Activated CD8-positive, alpha-beta memory T cell treated with anti-CD3 and anti-CD28 coated beads, Interleukin-2, amount 10 ng/mL, durations not matched to agents 7 days and 5 days (primary cell): ENCODE measurements around the gene CNTNAP2. TPM values are rescaled to one million over a fixed set of nuclear protein-coding genes. Genes with fewer than 3 reads are reported as not detected.
"Not testable (repeated sequence)": the region's sequence is repeated elsewhere in the genome, so short reads cannot be mapped to it uniquely, and the experiment has no call there.

ENCODE experiments used
- ATAC-seq: fragments of 150-1000 bp; cut with Tn5 transposase; one replicate; pipeline ENCODE4 v1.10.0; 2021; ENCODE audit warnings: moderate library complexity
- CTCF ChIA-PET: fragments of 350-600 bp; sonication (Branson Sonifier 250); formaldehyde crosslinking; loops from one replicate; lab custom pipeline; 2021; ENCODE audit warnings: antibody characterized with exemption; lab: Charles Lee
- DNase-seq: peaks from one replicate; pipeline ENCODE4 v3.0.0-alpha.2; 2020
- H3K27ac Mint-ChIP-seq: one replicate; pipeline ENCODE4 v1.8.0; 2021; ENCODE audit warnings: mild to moderate bottlenecking, mixed read lengths
- H3K27me3 Mint-ChIP-seq: one replicate; pipeline ENCODE4 v1.8.0; 2021; ENCODE audit warnings: mixed read lengths
- H3K36me3 Mint-ChIP-seq: one replicate; pipeline ENCODE4 v1.8.0; 2021; ENCODE audit warnings: mild to moderate bottlenecking, mixed read lengths
- H3K4me1 Mint-ChIP-seq: one replicate; pipeline ENCODE4 v1.8.0; 2021; ENCODE audit warnings: mixed read lengths
- H3K4me3 Mint-ChIP-seq: one replicate; pipeline ENCODE4 v1.8.0; 2021; ENCODE audit warnings: mild to moderate bottlenecking, moderate library complexity, mixed read lengths
- H3K9me3 Mint-ChIP-seq: one replicate; pipeline ENCODE4 v1.8.0; 2022; ENCODE audit warnings: low read depth, mixed read lengths
- total RNA-seq, 2 experiments: library from RNA; stranded (reverse); gene quantifications; one replicate each; pipeline ENCODE4 v1.2.3, GENCODE V29; 2021

CNTNAP2 gene
- total RNA-seq, 2 experiments from 2014 or later, result not detected

GRCh38 chr7:147779949-147780348 is 1663.3 kb downstream of the CNTNAP2 start:
- Mint-ChIP-seq H3K27ac (no peak overlapping the region), H3K4me1 (no peaks in the 10 kb centered on the region), H3K4me3 (no peak overlapping the region), H3K27me3 (no peaks in the 10 kb centered on the region), H3K36me3 (no peaks in the 10 kb centered on the region), H3K9me3 (peaks cover 3% of the 10 kb centered on the region)
- no peak for ATAC-seq
- CTCF ChIA-PET, result no interaction called here
- no peak for DNase-seq

GRCh38 chr7:147796581-147796980 is 1680.0 kb downstream of the CNTNAP2 start:
- Mint-ChIP-seq H3K36me3 (no peaks in the 10 kb centered on the region), H3K27me3 (no peaks in the 10 kb centered on the region), H3K4me3 (no peak overlapping the region), H3K27ac (no peak overlapping the region), H3K4me1 (no peaks in the 10 kb centered on the region), H3K9me3 (no peaks in the 10 kb centered on the region)
- no peak for ATAC-seq
- no peak for DNase-seq
- CTCF ChIA-PET, result no interaction called here

- no peaks in the 10 kb centered on the region for H3K27me3 Mint-ChIP-seq
- ATAC-seq (no peak), DNase-seq (no peak)
- H3K4me3 Mint-ChIP-seq, result no peak overlapping the region
- H3K9me3 Mint-ChIP-seq, result no peaks in the 10 kb centered on the region
- CTCF ChIA-PET, result no interaction called here
- no peak overlapping the region for H3K27ac Mint-ChIP-seq
- no peaks in the 10 kb centered on the region for H3K36me3 Mint-ChIP-seq
- no peaks in the 10 kb centered on the region for H3K4me1 Mint-ChIP-seq
Measured at GRCh38 chr7:147798001-147798400, 1681.4 kb downstream of the CNTNAP2 start.

- ATAC-seq, H3K27me3 Mint-ChIP-seq, CTCF ChIA-PET, H3K27ac Mint-ChIP-seq, H3K36me3 Mint-ChIP-seq, DNase-seq, H3K4me3 Mint-ChIP-seq, H3K4me1 Mint-ChIP-seq, H3K9me3 Mint-ChIP-seq: not testable (repeated sequence)
Measured at GRCh38 chr7:147801762-147802161, 1685.2 kb downstream of the CNTNAP2 start.

GRCh38 chr7:147803151-147803550 is 1686.5 kb downstream of the CNTNAP2 start:
- DNase-seq (no peak), ATAC-seq (no peak)
- no peaks in the 10 kb centered on the region for H3K4me1 Mint-ChIP-seq
- H3K4me3 Mint-ChIP-seq, result no peak overlapping the region
- no peak overlapping the region for H3K27ac Mint-ChIP-seq
- no peaks in the 10 kb centered on the region for H3K9me3 Mint-ChIP-seq
- CTCF ChIA-PET, result no interaction called here
- H3K27me3 Mint-ChIP-seq, result no peaks in the 10 kb centered on the region
- H3K36me3 Mint-ChIP-seq, result no peaks in the 10 kb centered on the region

- DNase-seq (no peak), ATAC-seq (no peak)
- no peaks in the 10 kb centered on the region for H3K4me1 Mint-ChIP-seq
- H3K27ac Mint-ChIP-seq, result no peak overlapping the region
- H3K27me3 Mint-ChIP-seq, result no peaks in the 10 kb centered on the region
- CTCF ChIA-PET, result no interaction called here
- no peak overlapping the region for H3K4me3 Mint-ChIP-seq
- no peaks in the 10 kb centered on the region for H3K9me3 Mint-ChIP-seq
- no peaks in the 10 kb centered on the region for H3K36me3 Mint-ChIP-seq
Measured at GRCh38 chr7:147803606-147804005, 1687.0 kb downstream of the CNTNAP2 start.

- H3K27me3 Mint-ChIP-seq, result no peaks in the 10 kb centered on the region
- no peak overlapping the region for H3K27ac Mint-ChIP-seq
- DNase-seq (no peak), ATAC-seq (no peak)
- CTCF ChIA-PET, result no interaction called here
- no peaks in the 10 kb centered on the region for H3K36me3 Mint-ChIP-seq
- H3K9me3 Mint-ChIP-seq, result no peaks in the 10 kb centered on the region
- no peak overlapping the region for H3K4me3 Mint-ChIP-seq
- no peaks in the 10 kb centered on the region for H3K4me1 Mint-ChIP-seq
Measured at GRCh38 chr7:147804032-147804431, 1687.4 kb downstream of the CNTNAP2 start.

- Mint-ChIP-seq H3K36me3 (no peaks in the 10 kb centered on the region), H3K9me3 (no peaks in the 10 kb centered on the region), H3K27ac (no peak overlapping the region), H3K4me1 (no peaks in the 10 kb centered on the region), H3K4me3 (no peak overlapping the region), H3K27me3 (no peaks in the 10 kb centered on the region)
- DNase-seq (no peak), ATAC-seq (no peak)
- CTCF ChIA-PET, result no interaction called here
Measured at GRCh38 chr7:147805996-147806576, 1689.5 kb downstream of the CNTNAP2 start.

- H3K9me3 Mint-ChIP-seq, result peaks cover 3% of the 10 kb centered on the region
- no peak overlapping the region for H3K27ac Mint-ChIP-seq
- no peaks in the 10 kb centered on the region for H3K27me3 Mint-ChIP-seq
- no peaks in the 10 kb centered on the region for H3K4me1 Mint-ChIP-seq
- no peak for DNase-seq
- CTCF ChIA-PET, result no interaction called here
- no peak overlapping the region for H3K4me3 Mint-ChIP-seq
- H3K36me3 Mint-ChIP-seq, result no peaks in the 10 kb centered on the region
- no peak for ATAC-seq
Measured at GRCh38 chr7:147809786-147810185, 1693.2 kb downstream of the CNTNAP2 start.

GRCh38 chr7:147810269-147810668 is 1693.7 kb downstream of the CNTNAP2 start:
- no peak overlapping the region for H3K27ac Mint-ChIP-seq
- no peaks in the 10 kb centered on the region for H3K27me3 Mint-ChIP-seq
- DNase-seq, result no peak
- peaks cover 3% of the 10 kb centered on the region for H3K9me3 Mint-ChIP-seq
- H3K4me3 Mint-ChIP-seq, result no peak overlapping the region
- ATAC-seq, result no peak
- CTCF ChIA-PET, result no interaction called here
- H3K4me1 Mint-ChIP-seq, result no peaks in the 10 kb centered on the region
- H3K36me3 Mint-ChIP-seq, result no peaks in the 10 kb centered on the region

GRCh38 chr7:147811923-147812322 is 1695.3 kb downstream of the CNTNAP2 start:
- Mint-ChIP-seq H3K4me1 (no peaks in the 10 kb centered on the region), H3K27me3 (no peaks in the 10 kb centered on the region), H3K36me3 (no peaks in the 10 kb centered on the region), H3K9me3 (peaks cover 3% of the 10 kb centered on the region), H3K4me3 (no peak overlapping the region), H3K27ac (no peak overlapping the region)
- no peak for ATAC-seq
- DNase-seq, result no peak
- CTCF ChIA-PET, result no interaction called here

GRCh38 chr7:147813316-147813715 is 1696.7 kb downstream of the CNTNAP2 start:
- H3K4me1 Mint-ChIP-seq, result no peaks in the 10 kb centered on the region
- H3K27ac Mint-ChIP-seq, result no peak overlapping the region
- no peak for ATAC-seq
- DNase-seq, result no peak
- no peaks in the 10 kb centered on the region for H3K36me3 Mint-ChIP-seq
- H3K27me3 Mint-ChIP-seq, result no peaks in the 10 kb centered on the region
- H3K9me3 Mint-ChIP-seq, result peaks cover 3% of the 10 kb centered on the region
- CTCF ChIA-PET, result no interaction called here
- no peak overlapping the region for H3K4me3 Mint-ChIP-seq

- H3K4me3 Mint-ChIP-seq, result no peak overlapping the region
- H3K36me3 Mint-ChIP-seq, result no peaks in the 10 kb centered on the region
- CTCF ChIA-PET, result no interaction called here
- ATAC-seq (no peak), DNase-seq (no peak)
- no peaks in the 10 kb centered on the region for H3K4me1 Mint-ChIP-seq
- H3K27ac Mint-ChIP-seq, result no peak overlapping the region
- no peaks in the 10 kb centered on the region for H3K27me3 Mint-ChIP-seq
- peaks cover 3% of the 10 kb centered on the region for H3K9me3 Mint-ChIP-seq
Measured at GRCh38 chr7:147818317-147818716, 1701.7 kb downstream of the CNTNAP2 start.

GRCh38 chr7:147824671-147825070 is 1708.1 kb downstream of the CNTNAP2 start:
- DNase-seq (no peak), ATAC-seq (no peak)
- Mint-ChIP-seq H3K27ac (no peak overlapping the region), H3K27me3 (no peaks in the 10 kb centered on the region), H3K36me3 (no peaks in the 10 kb centered on the region), H3K4me3 (no peak overlapping the region), H3K9me3 (peaks cover 2% of the 10 kb centered on the region), H3K4me1 (no peaks in the 10 kb centered on the region)
- CTCF ChIA-PET, result no interaction called here

- Mint-ChIP-seq H3K4me3 (no peak overlapping the region), H3K27me3 (no peaks in the 10 kb centered on the region), H3K9me3 (peaks cover 2% of the 10 kb centered on the region), H3K4me1 (no peaks in the 10 kb centered on the region), H3K27ac (no peak overlapping the region), H3K36me3 (no peaks in the 10 kb centered on the region)
- DNase-seq (no peak), ATAC-seq (no peak)
- CTCF ChIA-PET, result no interaction called here
Measured at GRCh38 chr7:147829016-147829415, 1712.4 kb downstream of the CNTNAP2 start.
